Fibroblast of lung (primary cell): Measurements from ENCODE around the gene NRSN2.

Experiments
- EZH2 ChIP-seq: IDR thresholded peaks from 2 replicates; pipeline ENCODE4 v1.5.1; 2012; ENCODE audit warnings: low read length, control low read depth, mild to moderate bottlenecking; ENCODE audit errors: missing control alignments
- TF ChIP-seq, protein P1 (sequence below), 2 donors: IDR thresholded peaks in 1 of 2; conservative IDR thresholded peaks in 1 of 2; 1 replicate in 1 of 2; 2 replicates in 1 of 2; pipeline ENCODE4 v1.5.1; 2011 to 2012; ENCODE audit warnings: low read length in 2 of 2, control low read depth in 1 of 2, inconsistent platforms in 1 of 2, low read depth in 1 of 2, mild to moderate bottlenecking in 1 of 2

GRCh38 chr20:380763-381580, 34.1 kb downstream of the NRSN2 start:
- no peak for TF ChIP-seq EZH2
- TF ChIP-seq, protein P1, sequence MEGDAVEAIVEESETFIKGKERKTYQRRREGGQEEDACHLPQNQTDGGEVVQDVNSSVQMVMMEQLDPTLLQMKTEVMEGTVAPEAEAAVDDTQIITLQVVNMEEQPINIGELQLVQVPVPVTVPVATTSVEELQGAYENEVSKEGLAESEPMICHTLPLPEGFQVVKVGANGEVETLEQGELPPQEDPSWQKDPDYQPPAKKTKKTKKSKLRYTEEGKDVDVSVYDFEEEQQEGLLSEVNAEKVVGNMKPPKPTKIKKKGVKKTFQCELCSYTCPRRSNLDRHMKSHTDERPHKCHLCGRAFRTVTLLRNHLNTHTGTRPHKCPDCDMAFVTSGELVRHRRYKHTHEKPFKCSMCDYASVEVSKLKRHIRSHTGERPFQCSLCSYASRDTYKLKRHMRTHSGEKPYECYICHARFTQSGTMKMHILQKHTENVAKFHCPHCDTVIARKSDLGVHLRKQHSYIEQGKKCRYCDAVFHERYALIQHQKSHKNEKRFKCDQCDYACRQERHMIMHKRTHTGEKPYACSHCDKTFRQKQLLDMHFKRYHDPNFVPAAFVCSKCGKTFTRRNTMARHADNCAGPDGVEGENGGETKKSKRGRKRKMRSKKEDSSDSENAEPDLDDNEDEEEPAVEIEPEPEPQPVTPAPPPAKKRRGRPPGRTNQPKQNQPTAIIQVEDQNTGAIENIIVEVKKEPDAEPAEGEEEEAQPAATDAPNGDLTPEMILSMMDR (conservative IDR thresholded peaks at IDR 0.05 in 1 of 2, IDR thresholded peaks at IDR 0.05 in 1 of 2; ENCODE audit: low read depth in 1 of 2, low read length in 2 of 2) = no peak
